HCT116 (cell line): Measurements from ENCODE around the gene USP12.

Experiments
- EZH2 ChIP-seq: fragments of 200-600 bp; sonication (generic); IDR thresholded peaks from 2 replicates; pipeline ENCODE4 v1.6.1; 2017; ENCODE audit warnings: antibody characterized with exemption, mixed run types
- FOSL1 ChIP-seq: IDR thresholded peaks from 2 replicates; pipeline ENCODE4 v1.6.1; 2012; ENCODE audit warnings: low read depth
- POLR2A ChIP-seq: IDR thresholded peaks from 2 replicates; pipeline ENCODE4 v1.7.0; 2011; ENCODE audit warnings: borderline replicate concordance; ENCODE audit not compliant: insufficient read depth, insufficient read length; ENCODE audit errors: extremely low read depth
- TCF7L2 ChIP-seq: IDR thresholded peaks from 2 replicates; pipeline ENCODE4 v1.7.0; 2011; ENCODE audit warnings: borderline replicate concordance, inconsistent platforms; ENCODE audit not compliant: insufficient read depth, insufficient read length; ENCODE audit errors: extremely low read depth
- TF ChIP-seq, protein P1 (sequence below), 3 experiments: fragments of 200-600 bp in 1 of 3; sonication (generic) in 1 of 3; IDR thresholded peaks in 2 of 3; conservative IDR thresholded peaks in 1 of 3; 2 replicates each; pipeline ENCODE4 v1.5.1; 2012 to 2017; ENCODE audit warnings: low read depth in 2 of 3, low read length in 2 of 3, antibody characterized with exemption in 1 of 3, borderline replicate concordance in 1 of 3, control low read depth in 1 of 3, mild to moderate bottlenecking in 1 of 3, mixed read lengths in 1 of 3, mixed run types in 1 of 3, moderate library complexity in 1 of 3; ENCODE audit not compliant: insufficient read depth in 1 of 3
- TF ChIP-seq, protein P2 (sequence below): IDR thresholded peaks from 2 replicates; pipeline ENCODE4 v1.6.1; 2011; ENCODE audit warnings: mild to moderate bottlenecking, low read length, moderate library complexity; ENCODE audit not compliant: insufficient replicate concordance; ENCODE audit errors: extremely low read depth
- TF ChIP-seq, protein P3 (sequence below): IDR thresholded peaks from 2 replicates; pipeline ENCODE4 v1.6.1; 2012

DNA sequence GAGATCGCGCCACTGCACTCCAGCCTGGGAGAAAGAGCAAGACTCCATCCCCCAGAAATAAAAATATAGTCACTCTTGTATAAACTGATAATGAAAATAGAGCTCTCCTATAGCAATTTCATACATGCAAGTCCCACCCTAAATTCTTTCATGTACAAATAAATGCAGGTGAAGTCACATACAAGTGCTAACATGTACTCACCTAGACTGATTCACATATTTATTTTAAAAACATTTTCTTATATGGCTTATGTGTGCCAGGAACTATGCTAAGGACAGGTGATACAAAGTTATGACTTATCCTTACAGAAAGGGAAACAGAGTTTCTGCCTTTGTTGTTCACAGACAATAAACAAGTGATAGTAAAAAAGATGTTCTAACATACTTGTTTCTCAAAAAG lies 32.0 kb downstream of the USP12 start:
- TF ChIP-seq EZH2 (no peak), FOSL1 (no peak), POLR2A (no peak), TCF7L2 (no peak)
- TF ChIP-seq, protein P1, sequence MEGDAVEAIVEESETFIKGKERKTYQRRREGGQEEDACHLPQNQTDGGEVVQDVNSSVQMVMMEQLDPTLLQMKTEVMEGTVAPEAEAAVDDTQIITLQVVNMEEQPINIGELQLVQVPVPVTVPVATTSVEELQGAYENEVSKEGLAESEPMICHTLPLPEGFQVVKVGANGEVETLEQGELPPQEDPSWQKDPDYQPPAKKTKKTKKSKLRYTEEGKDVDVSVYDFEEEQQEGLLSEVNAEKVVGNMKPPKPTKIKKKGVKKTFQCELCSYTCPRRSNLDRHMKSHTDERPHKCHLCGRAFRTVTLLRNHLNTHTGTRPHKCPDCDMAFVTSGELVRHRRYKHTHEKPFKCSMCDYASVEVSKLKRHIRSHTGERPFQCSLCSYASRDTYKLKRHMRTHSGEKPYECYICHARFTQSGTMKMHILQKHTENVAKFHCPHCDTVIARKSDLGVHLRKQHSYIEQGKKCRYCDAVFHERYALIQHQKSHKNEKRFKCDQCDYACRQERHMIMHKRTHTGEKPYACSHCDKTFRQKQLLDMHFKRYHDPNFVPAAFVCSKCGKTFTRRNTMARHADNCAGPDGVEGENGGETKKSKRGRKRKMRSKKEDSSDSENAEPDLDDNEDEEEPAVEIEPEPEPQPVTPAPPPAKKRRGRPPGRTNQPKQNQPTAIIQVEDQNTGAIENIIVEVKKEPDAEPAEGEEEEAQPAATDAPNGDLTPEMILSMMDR (IDR thresholded peaks at IDR 0.05 in 2 of 3, conservative IDR thresholded peaks at IDR 0.05 in 1 of 3; ENCODE audit: borderline replicate concordance in 1 of 3, insufficient read depth in 1 of 3, low read depth in 2 of 3, low read length in 2 of 3), result no peak
- TF ChIP-seq, protein P2, sequence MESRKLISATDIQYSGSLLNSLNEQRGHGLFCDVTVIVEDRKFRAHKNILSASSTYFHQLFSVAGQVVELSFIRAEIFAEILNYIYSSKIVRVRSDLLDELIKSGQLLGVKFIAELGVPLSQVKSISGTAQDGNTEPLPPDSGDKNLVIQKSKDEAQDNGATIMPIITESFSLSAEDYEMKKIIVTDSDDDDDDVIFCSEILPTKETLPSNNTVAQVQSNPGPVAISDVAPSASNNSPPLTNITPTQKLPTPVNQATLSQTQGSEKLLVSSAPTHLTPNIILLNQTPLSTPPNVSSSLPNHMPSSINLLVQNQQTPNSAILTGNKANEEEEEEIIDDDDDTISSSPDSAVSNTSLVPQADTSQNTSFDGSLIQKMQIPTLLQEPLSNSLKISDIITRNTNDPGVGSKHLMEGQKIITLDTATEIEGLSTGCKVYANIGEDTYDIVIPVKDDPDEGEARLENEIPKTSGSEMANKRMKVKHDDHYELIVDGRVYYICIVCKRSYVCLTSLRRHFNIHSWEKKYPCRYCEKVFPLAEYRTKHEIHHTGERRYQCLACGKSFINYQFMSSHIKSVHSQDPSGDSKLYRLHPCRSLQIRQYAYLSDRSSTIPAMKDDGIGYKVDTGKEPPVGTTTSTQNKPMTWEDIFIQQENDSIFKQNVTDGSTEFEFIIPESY, result no peak
- TF ChIP-seq, protein P3, sequence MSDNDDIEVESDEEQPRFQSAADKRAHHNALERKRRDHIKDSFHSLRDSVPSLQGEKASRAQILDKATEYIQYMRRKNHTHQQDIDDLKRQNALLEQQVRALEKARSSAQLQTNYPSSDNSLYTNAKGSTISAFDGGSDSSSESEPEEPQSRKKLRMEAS, result no peak
